ENCODE results near the gene TBC1D10A. TPM values are rescaled to one million over a fixed set of nuclear protein-coding genes. Genes with fewer than 3 reads are reported as not detected.

Gene TBC1D10A
- 10 to 100 TPM; 30.4 to 35.3 TPM for polyA plus RNA-seq

GRCh38 chr22:30326706-30327362, at the start of gene TBC1D10A:
Gene TBC1D10A (minus strand): TSS chr22:30326941. CDS start chr22:30326881, 60 bp downstream.
- Histone ChIP-seq H3K4me3 (ENCODE audit: low read depth in 1 of 2, low read length in 2 of 2) (peak within 1 kb of the TSS; percentile 56 to 95), H3K27me3 (ENCODE audit: control insufficient read depth in 1 of 2, insufficient read depth in 2 of 2, low read length in 2 of 2) (no peaks in the 10 kb centered on the region), H3K4me1 (ENCODE audit: control insufficient read depth in 2 of 2, insufficient read depth in 2 of 2, low read length in 1 of 2) (peaks cover 2 to 14% of the 10 kb centered on the region in 2 donors), H3K9me3 (ENCODE audit: control insufficient read depth in 2 of 2, insufficient read depth in 1 of 2, low read depth in 1 of 2, low read length in 1 of 2) (no peaks in the 10 kb centered on the region), H3K36me3 (ENCODE audit: control insufficient read depth in 2 of 2, insufficient read depth in 2 of 2, low read length in 1 of 2) (peaks cover 0 to 7% of the 10 kb centered on the region in 2 donors), H3K27ac (ENCODE audit: low read depth in 2 of 2, low read length in 1 of 2) (peak within 1 kb of the TSS; percentile 87 to 94)
- WGBS, 2 donors = 0 to 1% methylated on average over 43 to 69 of the region's 69 CpGs

GRCh38 chr22:30375312-30375849, 48.6 kb upstream of the TBC1D10A start:
- Histone ChIP-seq H3K36me3 (ENCODE audit: control insufficient read depth in 2 of 2, insufficient read depth in 2 of 2, low read length in 1 of 2) (peaks cover 0 to 9% of the 10 kb centered on the region in 2 donors), H3K4me3 (ENCODE audit: low read depth in 1 of 2, low read length in 2 of 2) (no peak overlapping the region), H3K27ac (ENCODE audit: low read depth in 2 of 2, low read length in 1 of 2) (no peak overlapping the region), H3K4me1 (ENCODE audit: control insufficient read depth in 2 of 2, insufficient read depth in 2 of 2, low read length in 1 of 2) (no peaks in the 10 kb centered on the region), H3K27me3 (ENCODE audit: control insufficient read depth in 1 of 2, insufficient read depth in 2 of 2, low read length in 2 of 2) (no peaks in the 10 kb centered on the region), H3K9me3 (ENCODE audit: control insufficient read depth in 2 of 2, insufficient read depth in 1 of 2, low read depth in 1 of 2, low read length in 1 of 2) (no peaks in the 10 kb centered on the region)
- WGBS, 2 donors = 91 to 96% methylated on average over 13 of the region's 13 CpGs

GRCh38 chr22:30373331-30374325, 46.9 kb upstream of the TBC1D10A start:
- H3K4me1 ChIP-seq (ENCODE audit: control insufficient read depth in 2 of 2, insufficient read depth in 2 of 2, low read length in 1 of 2) = no peaks in the 10 kb centered on the region
- no peaks in the 10 kb centered on the region for H3K9me3 ChIP-seq (ENCODE audit: control insufficient read depth in 2 of 2, insufficient read depth in 1 of 2, low read depth in 1 of 2, low read length in 1 of 2)
- 84% methylated on average over 33 of the region's 33 CpGs for WGBS, 2 donors
- H3K36me3 ChIP-seq (ENCODE audit: control insufficient read depth in 2 of 2, insufficient read depth in 2 of 2, low read length in 1 of 2) = peaks cover 0 to 7% of the 10 kb centered on the region in 2 donors
- no peak overlapping the region for H3K4me3 ChIP-seq (ENCODE audit: low read depth in 1 of 2, low read length in 2 of 2)
- H3K27me3 ChIP-seq (ENCODE audit: control insufficient read depth in 1 of 2, insufficient read depth in 2 of 2, low read length in 2 of 2) = no peaks in the 10 kb centered on the region
- H3K27ac ChIP-seq (ENCODE audit: low read depth in 2 of 2, low read length in 1 of 2) = no peak overlapping the region

GRCh38 chr22:30372915-30373314, 46.2 kb upstream of the TBC1D10A start:
- Histone ChIP-seq H3K9me3 (ENCODE audit: control insufficient read depth in 2 of 2, insufficient read depth in 1 of 2, low read depth in 1 of 2, low read length in 1 of 2) (no peaks in the 10 kb centered on the region), H3K27ac (ENCODE audit: low read depth in 2 of 2, low read length in 1 of 2) (no peak overlapping the region), H3K36me3 (ENCODE audit: control insufficient read depth in 2 of 2, insufficient read depth in 2 of 2, low read length in 1 of 2) (peaks cover 0 to 7% of the 10 kb centered on the region in 2 donors), H3K27me3 (ENCODE audit: control insufficient read depth in 1 of 2, insufficient read depth in 2 of 2, low read length in 2 of 2) (no peaks in the 10 kb centered on the region), H3K4me1 (ENCODE audit: control insufficient read depth in 2 of 2, insufficient read depth in 2 of 2, low read length in 1 of 2) (no peaks in the 10 kb centered on the region), H3K4me3 (ENCODE audit: low read depth in 1 of 2, low read length in 2 of 2) (no peak overlapping the region)
- WGBS, 2 donors = 65 to 67% methylated on average over 8 of the region's 8 CpGs

GRCh38 chr22:30371981-30372380, 45.2 kb upstream of the TBC1D10A start:
- H3K36me3 ChIP-seq (ENCODE audit: control insufficient read depth in 2 of 2, insufficient read depth in 2 of 2, low read length in 1 of 2) = peaks cover 0 to 2% of the 10 kb centered on the region in 2 donors
- 84 to 85% methylated on average over 13 of the region's 13 CpGs for WGBS, 2 donors

GRCh38 chr22:30371321-30371720, 44.6 kb upstream of the TBC1D10A start:
- Histone ChIP-seq H3K36me3 (ENCODE audit: control insufficient read depth in 2 of 2, insufficient read depth in 2 of 2, low read length in 1 of 2) (peaks cover 0 to 2% of the 10 kb centered on the region in 2 donors), H3K4me1 (ENCODE audit: control insufficient read depth in 2 of 2, insufficient read depth in 2 of 2, low read length in 1 of 2) (no peaks in the 10 kb centered on the region), H3K4me3 (ENCODE audit: low read depth in 1 of 2, low read length in 2 of 2) (no peak overlapping the region), H3K9me3 (ENCODE audit: control insufficient read depth in 2 of 2, insufficient read depth in 1 of 2, low read depth in 1 of 2, low read length in 1 of 2) (no peaks in the 10 kb centered on the region), H3K27ac (ENCODE audit: low read depth in 2 of 2, low read length in 1 of 2) (no peak overlapping the region), H3K27me3 (ENCODE audit: control insufficient read depth in 1 of 2, insufficient read depth in 2 of 2, low read length in 2 of 2) (no peaks in the 10 kb centered on the region)
- 94 to 98% methylated on average over 9 of the region's 9 CpGs for WGBS, 2 donors

More at GRCh38 chr22:30371981-30372380, 45.2 kb upstream of the TBC1D10A start:
- H3K27ac ChIP-seq (ENCODE audit: low read depth in 2 of 2, low read length in 1 of 2) = no peak overlapping the region
- no peaks in the 10 kb centered on the region for H3K4me1 ChIP-seq (ENCODE audit: control insufficient read depth in 2 of 2, insufficient read depth in 2 of 2, low read length in 1 of 2)
- H3K4me3 ChIP-seq (ENCODE audit: low read depth in 1 of 2, low read length in 2 of 2) = no peak overlapping the region
- no peaks in the 10 kb centered on the region for H3K9me3 ChIP-seq (ENCODE audit: control insufficient read depth in 2 of 2, insufficient read depth in 1 of 2, low read depth in 1 of 2, low read length in 1 of 2)
- no peaks in the 10 kb centered on the region for H3K27me3 ChIP-seq (ENCODE audit: control insufficient read depth in 1 of 2, insufficient read depth in 2 of 2, low read length in 2 of 2)

GRCh38 chr22:30370641-30371230, 44.0 kb upstream of the TBC1D10A start:
- Histone ChIP-seq H3K4me3 (ENCODE audit: low read depth in 1 of 2, low read length in 2 of 2) (no peak overlapping the region), H3K9me3 (ENCODE audit: control insufficient read depth in 2 of 2, insufficient read depth in 1 of 2, low read depth in 1 of 2, low read length in 1 of 2) (no peaks in the 10 kb centered on the region), H3K4me1 (ENCODE audit: control insufficient read depth in 2 of 2, insufficient read depth in 2 of 2, low read length in 1 of 2) (no peaks in the 10 kb centered on the region), H3K27me3 (ENCODE audit: control insufficient read depth in 1 of 2, insufficient read depth in 2 of 2, low read length in 2 of 2) (no peaks in the 10 kb centered on the region), H3K36me3 (ENCODE audit: control insufficient read depth in 2 of 2, insufficient read depth in 2 of 2, low read length in 1 of 2) (peaks cover 0 to 6% of the 10 kb centered on the region in 2 donors), H3K27ac (ENCODE audit: low read depth in 2 of 2, low read length in 1 of 2) (no peak overlapping the region)
- 83% methylated on average over 19 of the region's 19 CpGs for WGBS, 2 donors

GRCh38 chr22:30368420-30368819, 41.7 kb upstream of the TBC1D10A start:
- Histone ChIP-seq H3K9me3 (ENCODE audit: control insufficient read depth in 2 of 2, insufficient read depth in 1 of 2, low read depth in 1 of 2, low read length in 1 of 2) (no peaks in the 10 kb centered on the region), H3K27ac (ENCODE audit: low read depth in 2 of 2, low read length in 1 of 2) (no peak overlapping the region), H3K27me3 (ENCODE audit: control insufficient read depth in 1 of 2, insufficient read depth in 2 of 2, low read length in 2 of 2) (no peaks in the 10 kb centered on the region), H3K4me1 (ENCODE audit: control insufficient read depth in 2 of 2, insufficient read depth in 2 of 2, low read length in 1 of 2) (no peaks in the 10 kb centered on the region), H3K36me3 (ENCODE audit: control insufficient read depth in 2 of 2, insufficient read depth in 2 of 2, low read length in 1 of 2) (peaks cover 0 to 6% of the 10 kb centered on the region in 2 donors), H3K4me3 (ENCODE audit: low read depth in 1 of 2, low read length in 2 of 2) (no peak overlapping the region)
- WGBS, 2 donors = 85 to 88% methylated on average over 9 of the region's 9 CpGs

GRCh38 chr22:30365891-30366290, 39.1 kb upstream of the TBC1D10A start:
- Histone ChIP-seq H3K4me3 (ENCODE audit: low read depth in 1 of 2, low read length in 2 of 2) (no peak overlapping the region), H3K36me3 (ENCODE audit: control insufficient read depth in 2 of 2, insufficient read depth in 2 of 2, low read length in 1 of 2) (peaks cover 0 to 6% of the 10 kb centered on the region in 2 donors), H3K27ac (ENCODE audit: low read depth in 2 of 2, low read length in 1 of 2) (no peak overlapping the region), H3K9me3 (ENCODE audit: control insufficient read depth in 2 of 2, insufficient read depth in 1 of 2, low read depth in 1 of 2, low read length in 1 of 2) (no peaks in the 10 kb centered on the region), H3K4me1 (ENCODE audit: control insufficient read depth in 2 of 2, insufficient read depth in 2 of 2, low read length in 1 of 2) (no peaks in the 10 kb centered on the region), H3K27me3 (ENCODE audit: control insufficient read depth in 1 of 2, insufficient read depth in 2 of 2, low read length in 2 of 2) (no peaks in the 10 kb centered on the region)
- WGBS, 2 donors = 94 to 95% methylated on average over 18 of the region's 18 CpGs
